Measurements from ENCODE around the gene CD207.

- TF ChIP-seq CTCF (IDR thresholded peaks at IDR 0.05): no peak
- no peak for TF ChIP-seq POLR2A (IDR thresholded peaks at IDR 0.05)
Measured at GRCh38 chr2:70834106-70834505, 1.5 kb downstream of the CD207 start.

Measured in tibial nerve (tissue), 3 donors.